Fibroblast of skin of right biceps (primary cell): Measurements from ENCODE around the gene MARCHF3.

Experiments
- DNase-seq: peaks from one replicate; pipeline ENCODE4 v3.0.0-alpha.2; 2013

MARCHF3 gene

GRCh38 chr5:126981701-126982100 is 48.7 kb downstream of the MARCHF3 start:
- no peak for DNase-seq

- no peak for DNase-seq
Measured at GRCh38 chr5:126981222-126981621, 49.1 kb downstream of the MARCHF3 start.

- no peak for DNase-seq
Measured at GRCh38 chr5:126978258-126978657, 52.1 kb downstream of the MARCHF3 start.

- no peak for DNase-seq
Measured at GRCh38 chr5:126976520-126977172, 53.7 kb downstream of the MARCHF3 start.

GRCh38 chr5:126975796-126976195 is 54.6 kb downstream of the MARCHF3 start:
- DNase-seq, result no peak

GRCh38 chr5:126973193-126973592 is 57.2 kb downstream of the MARCHF3 start:
- DNase-seq, result no peak

- DNase-seq, result no peak
Measured at GRCh38 chr5:126972062-126972895, 58.1 kb downstream of the MARCHF3 start.

- DNase-seq, result no peak
Measured at GRCh38 chr5:126971455-126972031, 58.8 kb downstream of the MARCHF3 start.

GRCh38 chr5:126970517-126971017 is 59.8 kb downstream of the MARCHF3 start:
- DNase-seq, result peak; percentile 95

GRCh38 chr5:126969548-126969947 is 60.8 kb downstream of the MARCHF3 start:
- no peak for DNase-seq

GRCh38 chr5:126967808-126968466 is 62.4 kb downstream of the MARCHF3 start:
- DNase-seq, result peak; percentile 48

- DNase-seq, result no peak
Measured at GRCh38 chr5:126965487-126965886, 64.9 kb downstream of the MARCHF3 start.

- peak; percentile 97 for DNase-seq
Measured at GRCh38 chr5:126965061-126965475, 65.3 kb downstream of the MARCHF3 start.

GRCh38 chr5:126963822-126964375 is 66.5 kb downstream of the MARCHF3 start:
- no peak for DNase-seq

GRCh38 chr5:126961702-126962101 is 68.7 kb downstream of the MARCHF3 start:
- DNase-seq, result no peak

GRCh38 chr5:126961128-126961527 is 69.2 kb downstream of the MARCHF3 start:
- DNase-seq, result no peak

- DNase-seq, result no peak
Measured at GRCh38 chr5:126959188-126959587, 71.2 kb downstream of the MARCHF3 start.

GRCh38 chr5:126956991-126957390 is 73.4 kb downstream of the MARCHF3 start:
- no peak for DNase-seq

- DNase-seq, result peak; percentile 72
Measured at GRCh38 chr5:126954981-126955380, 75.4 kb downstream of the MARCHF3 start.

- no peak for DNase-seq
Measured at GRCh38 chr5:126953640-126954039, 76.7 kb downstream of the MARCHF3 start.

GRCh38 chr5:126949475-126949874 is 80.9 kb downstream of the MARCHF3 start:
- no peak for DNase-seq

- DNase-seq, result no peak
Measured at GRCh38 chr5:126948453-126948852, 81.9 kb downstream of the MARCHF3 start.

GRCh38 chr5:126948011-126948355 is 82.4 kb downstream of the MARCHF3 start:
- no peak for DNase-seq
